ENCODE data around the gene NQO2. TPM values are rescaled to one million over a fixed set of nuclear protein-coding genes. Genes with fewer than 3 reads are reported as not detected.

Gene NQO2
- total and polyA plus RNA-seq, 2 of the 13 experiments (the other 11 are each of a cell fraction or from before 2014, with no cell fraction given) = 32.2 to 56.5 TPM

DNA sequence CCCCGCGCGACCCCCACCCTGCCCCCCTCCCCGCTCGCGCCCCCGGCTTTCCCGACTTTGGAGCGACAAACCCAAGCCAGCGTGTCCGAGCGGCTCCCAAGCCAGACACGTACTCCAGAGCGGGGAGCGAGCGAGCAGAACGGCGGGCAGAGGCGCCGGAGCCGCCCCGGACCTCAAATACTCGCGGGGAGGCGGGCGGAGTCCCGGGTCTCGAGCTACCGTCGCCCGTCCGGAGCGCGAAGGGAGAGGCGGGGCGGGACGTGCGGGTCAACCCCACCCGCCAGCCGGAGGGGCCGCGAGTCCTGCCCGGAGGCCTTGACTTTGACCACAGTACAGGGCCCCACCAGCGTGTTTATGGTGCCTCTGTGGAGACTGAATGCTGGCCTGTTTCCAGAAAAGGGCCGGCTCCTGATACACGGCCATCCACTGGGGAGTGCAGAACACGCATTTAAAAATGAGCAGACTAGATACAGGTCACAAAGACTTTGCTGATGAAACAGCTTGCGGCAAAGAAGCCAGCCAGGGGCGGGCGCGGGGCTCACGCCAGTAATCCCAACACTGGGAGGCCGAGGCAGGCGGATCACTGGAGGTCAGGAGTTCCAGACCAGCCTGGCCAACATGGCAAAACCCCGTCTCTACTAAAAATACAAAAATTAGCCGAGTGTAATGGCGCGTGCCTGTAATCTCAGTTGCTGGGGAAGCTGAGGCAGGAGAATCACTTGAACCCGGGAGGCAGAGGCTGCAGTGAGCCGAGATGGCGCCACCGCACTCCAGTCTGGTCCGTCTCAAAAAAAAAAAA, 28.1 kb upstream of the NQO2 start, which contains the start of gene SERPINB6 (continued):
- TF ChIP-seq, protein P1, sequence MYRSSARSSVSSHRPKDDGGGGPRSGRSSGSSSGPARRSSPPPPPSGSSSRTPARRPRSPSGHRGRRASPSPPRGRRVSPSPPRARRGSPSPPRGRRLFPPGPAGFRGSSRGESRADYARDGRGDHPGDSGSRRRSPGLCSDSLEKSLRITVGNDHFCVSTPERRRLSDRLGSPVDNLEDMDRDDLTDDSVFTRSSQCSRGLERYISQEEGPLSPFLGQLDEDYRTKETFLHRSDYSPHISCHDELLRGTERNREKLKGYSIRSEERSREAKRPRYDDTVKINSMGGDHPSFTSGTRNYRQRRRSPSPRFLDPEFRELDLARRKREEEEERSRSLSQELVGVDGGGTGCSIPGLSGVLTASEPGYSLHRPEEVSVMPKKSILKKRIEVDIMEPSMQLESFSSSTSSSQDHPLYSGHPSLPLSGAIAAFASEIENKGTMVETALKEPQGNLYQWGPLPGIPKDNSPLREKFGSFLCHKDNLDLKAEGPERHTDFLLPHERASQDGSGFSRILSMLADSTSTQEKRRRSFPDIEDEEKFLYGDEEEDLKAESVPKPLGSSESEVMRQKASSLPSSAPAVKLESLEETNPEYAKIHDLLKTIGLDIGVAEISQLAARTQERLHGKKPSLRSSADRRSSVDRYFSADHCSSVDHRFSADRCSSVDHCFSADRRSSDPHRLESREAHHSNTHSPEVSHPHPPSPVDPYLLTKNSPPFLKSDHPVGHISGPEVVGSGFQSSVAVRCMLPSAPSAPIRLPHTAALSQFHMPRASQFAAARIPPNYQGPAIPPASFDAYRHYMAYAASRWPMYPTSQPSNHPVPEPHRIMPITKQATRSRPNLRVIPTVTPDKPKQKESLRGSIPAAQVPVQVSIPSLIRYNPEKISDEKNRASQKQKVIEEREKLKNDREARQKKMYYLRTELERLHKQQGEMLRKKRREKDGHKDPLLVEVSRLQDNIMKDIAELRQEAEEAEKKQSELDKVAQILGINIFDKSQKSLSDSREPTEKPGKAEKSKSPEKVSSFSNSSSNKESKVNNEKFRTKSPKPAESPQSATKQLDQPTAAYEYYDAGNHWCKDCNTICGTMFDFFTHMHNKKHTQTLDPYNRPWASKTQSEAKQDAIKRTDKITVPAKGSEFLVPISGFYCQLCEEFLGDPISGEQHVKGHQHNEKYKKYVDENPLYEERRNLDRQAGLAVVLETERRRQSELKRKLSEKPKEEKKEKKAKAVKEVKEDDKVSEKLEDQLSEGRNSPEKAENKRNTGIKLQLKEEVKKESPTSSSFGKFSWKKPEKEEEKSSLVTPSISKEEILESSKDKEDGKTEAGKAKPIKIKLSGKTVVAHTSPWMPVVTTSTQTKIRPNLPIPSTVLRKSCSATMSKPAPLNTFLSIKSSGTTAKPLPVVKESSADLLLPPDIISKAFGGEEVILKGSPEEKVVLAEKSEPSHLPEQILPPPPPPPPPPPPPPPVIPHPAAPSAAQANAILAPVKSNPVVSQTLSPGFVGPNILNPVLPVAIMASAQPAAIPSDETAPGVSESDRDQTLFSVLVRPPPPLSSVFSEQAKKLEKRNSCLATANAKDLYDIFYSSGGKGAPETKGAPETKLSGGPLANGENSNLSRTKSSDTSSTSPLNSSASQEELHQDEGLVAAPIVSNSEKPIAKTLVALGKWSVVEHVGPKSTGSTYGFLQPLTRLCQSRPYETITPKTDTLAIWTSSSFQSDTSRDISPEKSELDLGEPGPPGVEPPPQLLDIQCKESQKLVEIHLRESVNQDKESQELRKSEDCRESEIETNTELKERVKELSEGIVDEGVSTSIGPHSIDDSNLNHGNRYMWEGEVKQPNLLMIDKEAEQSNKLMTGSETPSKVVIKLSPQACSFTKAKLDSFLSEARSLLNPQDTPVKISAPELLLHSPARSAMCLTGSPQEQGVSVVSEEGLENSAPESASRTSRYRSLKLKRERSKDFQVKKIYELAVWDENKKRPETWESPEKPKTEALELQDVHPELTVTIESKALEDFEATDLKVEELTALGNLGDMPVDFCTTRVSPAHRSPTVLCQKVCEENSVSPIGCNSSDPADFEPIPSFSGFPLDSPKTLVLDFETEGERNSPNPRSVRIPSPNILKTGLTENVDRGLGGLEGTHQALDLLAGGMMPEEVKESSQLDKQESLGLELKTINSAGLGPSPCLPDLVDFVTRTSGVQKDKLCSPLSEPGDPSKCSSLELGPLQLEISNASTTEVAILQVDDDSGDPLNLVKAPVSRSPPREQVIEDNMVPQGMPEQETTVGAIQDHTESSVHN (CRISPR knock-in tag; IDR thresholded peaks at IDR 0.05) = no peak
- TF ChIP-seq ZBTB1 (CRISPR knock-in tag; IDR thresholded peaks at IDR 0.05; ENCODE audit: borderline replicate concordance) (no peak), ATAD3A (CRISPR knock-in tag; IDR thresholded peaks at IDR 0.05) (no peak), ZBTB21 (CRISPR knock-in tag; IDR thresholded peaks at IDR 0.05) (no peak), ZFAT (CRISPR knock-in tag; conservative IDR thresholded peaks at IDR 0.05) (no peak), ZFP82 (CRISPR knock-in tag; IDR thresholded peaks at IDR 0.05; ENCODE audit: borderline replicate concordance) (peak; percentile 81), GATAD1 (CRISPR knock-in tag; IDR thresholded peaks at IDR 0.05) (no peak; the same call in none of the 2 replicates), SKI (IDR thresholded peaks at IDR 0.05; ENCODE audit: partially characterized antibody) (peak; percentile 81), NFE2 (CRISPR knock-in tag; IDR thresholded peaks at IDR 0.05) (no peak), BRCA1 (CRISPR knock-in tag; IDR thresholded peaks at IDR 0.05) (no peak), PLRG1 (conservative IDR thresholded peaks at IDR 0.05) (no peak), ZMYM3 (CRISPR knock-in tag; IDR thresholded peaks at IDR 0.05) (no peak; the same call in 1 of the 2 replicates), NCOA5 (CRISPR knock-in tag; IDR thresholded peaks at IDR 0.05) (no peak), RNF2 (conservative IDR thresholded peaks at IDR 0.05; ENCODE audit: low read depth) (no peak)
- TF ChIP-seq, protein P2, sequence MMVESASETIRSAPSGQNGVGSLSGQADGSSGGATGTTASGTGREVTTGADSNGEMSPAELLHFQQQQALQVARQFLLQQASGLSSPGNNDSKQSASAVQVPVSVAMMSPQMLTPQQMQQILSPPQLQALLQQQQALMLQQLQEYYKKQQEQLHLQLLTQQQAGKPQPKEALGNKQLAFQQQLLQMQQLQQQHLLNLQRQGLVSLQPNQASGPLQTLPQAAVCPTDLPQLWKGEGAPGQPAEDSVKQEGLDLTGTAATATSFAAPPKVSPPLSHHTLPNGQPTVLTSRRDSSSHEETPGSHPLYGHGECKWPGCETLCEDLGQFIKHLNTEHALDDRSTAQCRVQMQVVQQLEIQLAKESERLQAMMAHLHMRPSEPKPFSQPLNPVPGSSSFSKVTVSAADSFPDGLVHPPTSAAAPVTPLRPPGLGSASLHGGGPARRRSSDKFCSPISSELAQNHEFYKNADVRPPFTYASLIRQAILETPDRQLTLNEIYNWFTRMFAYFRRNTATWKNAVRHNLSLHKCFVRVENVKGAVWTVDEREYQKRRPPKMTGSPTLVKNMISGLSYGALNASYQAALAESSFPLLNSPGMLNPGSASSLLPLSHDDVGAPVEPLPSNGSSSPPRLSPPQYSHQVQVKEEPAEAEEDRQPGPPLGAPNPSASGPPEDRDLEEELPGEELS (CRISPR knock-in tag; IDR thresholded peaks at IDR 0.05) = peak; percentile 65
- TF ChIP-seq, protein P3, sequence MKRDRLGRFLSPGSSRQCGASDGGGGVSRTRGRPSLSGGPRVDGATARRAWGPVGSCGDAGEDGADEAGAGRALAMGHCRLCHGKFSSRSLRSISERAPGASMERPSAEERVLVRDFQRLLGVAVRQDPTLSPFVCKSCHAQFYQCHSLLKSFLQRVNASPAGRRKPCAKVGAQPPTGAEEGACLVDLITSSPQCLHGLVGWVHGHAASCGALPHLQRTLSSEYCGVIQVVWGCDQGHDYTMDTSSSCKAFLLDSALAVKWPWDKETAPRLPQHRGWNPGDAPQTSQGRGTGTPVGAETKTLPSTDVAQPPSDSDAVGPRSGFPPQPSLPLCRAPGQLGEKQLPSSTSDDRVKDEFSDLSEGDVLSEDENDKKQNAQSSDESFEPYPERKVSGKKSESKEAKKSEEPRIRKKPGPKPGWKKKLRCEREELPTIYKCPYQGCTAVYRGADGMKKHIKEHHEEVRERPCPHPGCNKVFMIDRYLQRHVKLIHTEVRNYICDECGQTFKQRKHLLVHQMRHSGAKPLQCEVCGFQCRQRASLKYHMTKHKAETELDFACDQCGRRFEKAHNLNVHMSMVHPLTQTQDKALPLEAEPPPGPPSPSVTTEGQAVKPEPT (CRISPR knock-in tag; IDR thresholded peaks at IDR 0.05; ENCODE audit: low read depth) = no peak
- TF ChIP-seq, protein P4, sequence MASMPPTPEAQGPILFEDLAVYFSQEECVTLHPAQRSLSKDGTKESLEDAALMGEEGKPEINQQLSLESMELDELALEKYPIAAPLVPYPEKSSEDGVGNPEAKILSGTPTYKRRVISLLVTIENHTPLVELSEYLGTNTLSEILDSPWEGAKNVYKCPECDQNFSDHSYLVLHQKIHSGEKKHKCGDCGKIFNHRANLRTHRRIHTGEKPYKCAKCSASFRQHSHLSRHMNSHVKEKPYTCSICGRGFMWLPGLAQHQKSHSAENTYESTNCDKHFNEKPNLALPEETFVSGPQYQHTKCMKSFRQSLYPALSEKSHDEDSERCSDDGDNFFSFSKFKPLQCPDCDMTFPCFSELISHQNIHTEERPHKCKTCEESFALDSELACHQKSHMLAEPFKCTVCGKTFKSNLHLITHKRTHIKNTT (CRISPR knock-in tag; IDR thresholded peaks at IDR 0.05) = no peak
